Left hindlimb (tissue), 1 donor: ENCODE measurements around the gene HEXA.
"Not testable (repeated sequence)": the region's sequence is repeated elsewhere in the genome, so short reads cannot be mapped to it uniquely, and the experiment has no call there.

ENCODE experiments used
- DNase-seq: peaks from one replicate; pipeline ENCODE4 v3.0.0-alpha.2; 2018

HEXA gene

GRCh38 chr15:72375846-72376581 is at the start of gene HEXA:
TSS of gene HEXA (minus strand) at chr15:72376014. CDS start at chr15:72375972, 42 bp downstream.
- peak; percentile 98 for DNase-seq

- no peak for DNase-seq
Observed at GRCh38 chr15:72423256-72423655, 47.4 kb upstream of the HEXA start.

GRCh38 chr15:72421484-72421883 is 45.7 kb upstream of the HEXA start:
- no peak for DNase-seq

GRCh38 chr15:72420576-72420975 is 44.8 kb upstream of the HEXA start:
- DNase-seq, result no peak

GRCh38 chr15:72419768-72420167 is 44.0 kb upstream of the HEXA start:
- not testable (repeated sequence) for DNase-seq

- no peak for DNase-seq
Observed at GRCh38 chr15:72415304-72415703, 39.5 kb upstream of the HEXA start.

- not testable (repeated sequence) for DNase-seq
Observed at GRCh38 chr15:72413337-72413736, 37.5 kb upstream of the HEXA start.

- no peak for DNase-seq
Observed at GRCh38 chr15:72411544-72411943, 35.7 kb upstream of the HEXA start.

GRCh38 chr15:72411111-72411510 is 35.3 kb upstream of the HEXA start:
- no peak for DNase-seq

- DNase-seq, result no peak
Observed at GRCh38 chr15:72406936-72407335, 31.1 kb upstream of the HEXA start.

GRCh38 chr15:72404841-72405240 is 29.0 kb upstream of the HEXA start:
- no peak for DNase-seq

- no peak for DNase-seq
Observed at GRCh38 chr15:72404356-72404755, 28.5 kb upstream of the HEXA start.

- no peak for DNase-seq
Observed at GRCh38 chr15:72402726-72403125, 26.9 kb upstream of the HEXA start.

GRCh38 chr15:72398648-72399047 is 22.8 kb upstream of the HEXA start:
- DNase-seq, result no peak

GRCh38 chr15:72397796-72398588 is 22.2 kb upstream of the HEXA start, which contains the start of gene TMEM202:
TSS of gene TMEM202 (plus strand) at chr15:72398305. CDS start at chr15:72398327, 22 bp downstream.
- no peak for DNase-seq

GRCh38 chr15:72396331-72396730 is 20.5 kb upstream of the HEXA start:
- not testable (repeated sequence) for DNase-seq

GRCh38 chr15:72389231-72389630 is 13.4 kb upstream of the HEXA start:
- no peak for DNase-seq

- DNase-seq, result no peak
Observed at GRCh38 chr15:72387741-72388140, 11.9 kb upstream of the HEXA start.

GRCh38 chr15:72382146-72382545 is 6.3 kb upstream of the HEXA start:
- no peak for DNase-seq

- DNase-seq, result no peak
Observed at GRCh38 chr15:72380743-72381142, 4.9 kb upstream of the HEXA start.

- no peak for DNase-seq
Observed at GRCh38 chr15:72379856-72380430, 4.1 kb upstream of the HEXA start.

- DNase-seq, result not testable (repeated sequence)
Observed at GRCh38 chr15:72379106-72379505, 3.3 kb upstream of the HEXA start.

GRCh38 chr15:72377331-72377730 is 1.5 kb upstream of the HEXA start:
- DNase-seq, result no peak

- DNase-seq, result no peak
Observed at GRCh38 chr15:72375501-72375845, 341 bp downstream of the HEXA start.
